Measurements from ENCODE around the gene ANKRD63.
A peak's percentile ranks its signal among the peaks of the same experiment; 100 is the strongest.

ANKRD63 gene

GRCh38 chr15:40295877-40296560 is 13.2 kb upstream of the ANKRD63 start:
- H3K4me3 ChIP-seq (ENCODE audit: low read depth, low read length), result no peak overlapping the region

GRCh38 chr15:40295297-40295696 is 12.4 kb upstream of the ANKRD63 start:
- H3K4me3 ChIP-seq (ENCODE audit: low read depth, low read length), result no peak overlapping the region

DNA sequence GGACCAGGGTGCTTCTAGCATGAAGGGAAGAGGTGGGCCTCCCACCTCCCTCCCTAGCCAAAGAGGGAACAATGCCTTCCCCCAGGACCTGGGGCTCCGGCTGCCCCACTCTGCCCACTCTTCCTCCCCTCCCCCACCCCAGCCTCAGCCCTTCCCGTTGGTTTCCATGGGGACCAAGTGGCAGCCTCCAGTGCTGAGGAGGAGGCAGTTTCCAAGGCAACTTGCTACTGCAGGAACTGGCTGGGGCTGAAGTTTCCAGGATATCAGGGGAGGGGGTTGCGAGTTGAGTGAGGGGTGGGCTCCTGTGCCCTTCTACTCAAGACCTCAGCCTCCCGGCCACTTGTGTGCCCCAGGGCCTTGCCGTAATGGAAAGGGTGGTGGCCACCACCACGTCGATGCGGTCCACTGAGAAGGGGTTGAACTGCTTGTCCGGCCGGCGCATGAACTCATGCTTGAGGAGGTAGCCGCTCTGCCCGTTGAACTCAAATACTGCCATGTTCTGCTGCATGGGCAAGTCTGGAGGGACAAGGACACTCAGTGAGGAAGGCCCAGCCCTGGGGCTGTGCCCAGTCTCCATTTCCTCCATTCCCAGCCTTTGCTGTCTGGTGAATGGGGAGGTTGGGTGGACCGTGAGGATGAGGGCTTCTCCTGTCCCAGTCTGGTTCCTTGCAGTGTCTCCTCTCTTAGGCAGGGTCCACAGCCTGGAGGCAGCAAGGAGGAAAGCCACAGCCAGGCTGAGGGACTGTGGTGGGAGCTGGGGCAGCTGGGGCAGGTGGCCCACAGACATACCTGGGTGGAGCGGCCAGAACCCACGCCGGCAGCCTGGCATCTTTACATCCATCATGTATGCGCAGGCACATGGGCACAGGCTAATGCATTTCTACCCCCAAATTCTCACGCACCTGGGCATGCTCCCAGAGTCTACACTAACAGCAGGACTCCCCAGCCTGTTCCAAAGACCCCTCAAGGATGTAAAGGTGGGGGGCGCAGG is 11.3 kb upstream of the ANKRD63 start:
- no peak overlapping the region for H3K4me3 ChIP-seq (ENCODE audit: low read depth, low read length)

- H3K4me3 ChIP-seq (ENCODE audit: low read depth, low read length), result no peak overlapping the region
These were observed 10.1 kb upstream of the ANKRD63 start for GRCh38 chr15:40293006-40293405.

- no peak overlapping the region for H3K4me3 ChIP-seq (ENCODE audit: low read depth, low read length)
These were observed 9.4 kb upstream of the ANKRD63 start for GRCh38 chr15:40292246-40292645.

DNA sequence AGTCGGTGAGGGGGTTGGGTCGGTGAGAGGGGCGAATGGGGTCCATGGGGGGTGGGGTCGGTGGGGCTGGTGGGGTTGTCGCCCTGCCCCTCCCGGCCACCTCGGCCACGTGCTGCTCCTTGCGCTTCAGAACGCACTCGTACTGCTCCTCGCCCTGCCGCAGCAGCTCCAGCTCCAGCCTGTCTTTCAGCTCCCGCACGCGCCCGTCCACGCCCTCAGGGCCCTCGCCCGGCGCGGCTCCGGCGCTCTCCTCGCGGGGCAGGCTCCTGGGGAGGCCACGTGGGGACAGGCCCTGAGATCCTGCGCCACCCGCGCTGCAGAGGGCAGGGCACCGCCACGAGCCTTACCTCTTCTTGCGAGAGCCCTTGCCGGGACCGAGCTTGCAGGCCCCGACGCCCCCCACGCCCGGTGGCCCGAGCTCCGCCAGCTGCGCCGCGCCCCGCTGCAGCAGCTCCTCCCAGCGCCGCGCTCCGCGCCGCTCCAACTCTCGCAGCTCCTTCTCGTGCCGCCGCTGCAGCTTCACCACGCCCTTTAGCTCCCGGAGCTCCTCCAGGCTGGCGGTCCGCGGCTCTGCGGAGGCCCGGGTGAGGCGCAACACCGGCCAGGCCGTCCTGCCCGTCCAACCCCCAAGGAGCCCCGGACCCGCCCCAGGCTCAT is 8.2 kb upstream of the ANKRD63 start:
- H3K4me3 ChIP-seq (ENCODE audit: low read depth, low read length), result peak overlapping the region; percentile 30

GRCh38 chr15:40290545-40290917 is 7.7 kb upstream of the ANKRD63 start:
- H3K4me3 ChIP-seq (ENCODE audit: low read depth, low read length), result no peak overlapping the region

DNA sequence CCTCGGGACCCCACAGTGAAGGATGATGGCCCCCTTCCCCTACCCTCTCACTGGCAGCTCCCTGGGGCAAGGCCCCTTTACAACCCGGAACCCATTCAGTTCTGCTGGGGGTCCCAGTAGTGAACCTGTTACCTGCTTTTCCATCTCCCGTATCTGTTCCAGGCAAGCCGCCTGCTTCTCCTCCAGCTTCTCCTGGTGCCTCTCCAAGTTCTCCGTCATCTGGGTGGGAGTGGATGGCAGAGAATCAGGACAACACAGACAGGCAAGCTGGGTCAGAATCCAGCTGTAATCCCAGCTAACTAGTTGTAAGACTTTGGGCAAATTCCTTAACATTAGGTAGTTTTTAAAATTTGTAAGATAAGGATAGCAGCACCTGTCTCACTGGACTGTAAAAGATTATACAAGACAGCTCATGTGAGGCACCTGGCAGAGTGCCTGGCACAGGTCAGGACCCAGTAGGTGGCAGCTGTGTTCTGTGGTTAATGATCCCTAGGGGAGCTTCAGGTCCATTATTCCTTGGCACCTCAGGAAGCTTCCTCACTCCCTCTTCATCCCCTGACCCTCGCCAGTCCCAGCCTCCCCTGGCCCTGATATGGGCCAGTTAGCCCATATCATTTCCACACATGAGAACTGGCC is 6.4 kb upstream of the ANKRD63 start:
- H3K4me3 ChIP-seq (ENCODE audit: low read depth, low read length), result no peak overlapping the region

DNA sequence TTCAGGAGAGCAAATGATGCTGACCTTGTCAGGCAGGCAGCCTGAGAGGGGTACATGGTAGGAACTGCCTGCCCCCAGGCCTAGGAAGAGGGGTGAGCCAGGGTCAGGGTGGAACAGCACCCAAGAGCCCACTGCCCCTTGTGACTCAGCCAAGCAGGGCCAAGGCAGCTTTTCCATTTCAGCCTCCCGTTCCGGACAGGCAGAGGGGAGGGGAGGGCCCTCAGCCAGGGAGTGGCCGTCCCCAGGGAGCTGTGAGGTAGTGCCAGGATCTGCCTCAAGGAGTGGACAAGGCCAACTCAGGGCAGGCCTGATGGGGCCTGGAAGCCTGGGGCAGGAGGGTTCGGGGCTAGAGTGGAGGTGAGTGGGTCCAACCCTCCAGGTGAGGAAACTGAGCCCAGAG is 5.1 kb upstream of the ANKRD63 start:
- H3K4me3 ChIP-seq (ENCODE audit: low read depth, low read length), result no peak overlapping the region

DNA sequence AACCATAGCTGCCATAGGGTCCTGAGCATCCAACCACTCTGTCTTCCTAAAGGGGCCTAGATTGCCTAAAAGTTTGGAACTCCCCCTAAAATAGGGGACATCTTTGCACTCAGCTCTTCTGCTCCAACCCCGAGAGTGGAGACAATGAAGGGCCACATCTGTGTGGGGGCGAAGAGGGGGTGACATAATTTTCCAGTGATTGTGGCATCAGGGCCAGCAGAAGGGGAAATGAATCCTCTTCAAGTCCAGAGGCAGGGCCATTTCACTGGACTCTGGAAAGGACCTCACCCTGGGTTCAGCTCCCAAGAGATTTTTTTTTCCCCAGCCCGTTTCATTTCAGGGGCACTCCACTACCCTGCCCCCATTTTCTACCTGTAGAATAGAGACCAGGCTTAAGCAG is 4.6 kb upstream of the ANKRD63 start:
- H3K4me3 ChIP-seq (ENCODE audit: low read depth, low read length), result no peak overlapping the region

- no peak overlapping the region for H3K4me3 ChIP-seq (ENCODE audit: low read depth, low read length)
These were observed 3.9 kb upstream of the ANKRD63 start for GRCh38 chr15:40286794-40287193.

GRCh38 chr15:40286061-40286532 is 3.2 kb upstream of the ANKRD63 start:
- no peak overlapping the region for H3K4me3 ChIP-seq (ENCODE audit: low read depth, low read length)

DNA sequence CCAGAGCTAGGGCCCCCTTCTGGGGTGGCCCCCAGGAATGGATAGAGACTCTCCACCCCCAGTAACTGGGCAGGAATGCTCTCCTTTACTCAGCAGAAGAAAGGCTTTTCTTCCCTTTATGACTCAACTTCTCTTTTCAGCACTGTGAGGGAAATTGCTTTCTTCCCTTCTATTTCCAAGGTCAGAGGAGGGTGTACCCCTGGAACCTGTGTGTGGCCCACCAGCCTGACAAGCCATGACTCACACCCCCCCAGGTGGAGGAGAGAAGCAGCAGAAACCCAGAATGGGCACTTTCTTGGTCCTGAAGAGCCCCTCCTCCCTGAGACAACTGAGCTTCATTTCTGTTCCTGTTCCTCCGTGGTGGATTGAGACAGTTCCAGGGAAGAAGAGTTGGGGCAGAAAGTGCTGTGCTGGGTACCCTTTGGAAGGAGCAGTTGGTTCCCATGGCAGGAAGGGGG is 2.7 kb upstream of the ANKRD63 start:
- H3K4me3 ChIP-seq (ENCODE audit: low read depth, low read length), result no peak overlapping the region

- H3K4me3 ChIP-seq (ENCODE audit: low read depth, low read length), result no peak overlapping the region
These were observed 2.3 kb upstream of the ANKRD63 start for GRCh38 chr15:40285151-40285550.

DNA sequence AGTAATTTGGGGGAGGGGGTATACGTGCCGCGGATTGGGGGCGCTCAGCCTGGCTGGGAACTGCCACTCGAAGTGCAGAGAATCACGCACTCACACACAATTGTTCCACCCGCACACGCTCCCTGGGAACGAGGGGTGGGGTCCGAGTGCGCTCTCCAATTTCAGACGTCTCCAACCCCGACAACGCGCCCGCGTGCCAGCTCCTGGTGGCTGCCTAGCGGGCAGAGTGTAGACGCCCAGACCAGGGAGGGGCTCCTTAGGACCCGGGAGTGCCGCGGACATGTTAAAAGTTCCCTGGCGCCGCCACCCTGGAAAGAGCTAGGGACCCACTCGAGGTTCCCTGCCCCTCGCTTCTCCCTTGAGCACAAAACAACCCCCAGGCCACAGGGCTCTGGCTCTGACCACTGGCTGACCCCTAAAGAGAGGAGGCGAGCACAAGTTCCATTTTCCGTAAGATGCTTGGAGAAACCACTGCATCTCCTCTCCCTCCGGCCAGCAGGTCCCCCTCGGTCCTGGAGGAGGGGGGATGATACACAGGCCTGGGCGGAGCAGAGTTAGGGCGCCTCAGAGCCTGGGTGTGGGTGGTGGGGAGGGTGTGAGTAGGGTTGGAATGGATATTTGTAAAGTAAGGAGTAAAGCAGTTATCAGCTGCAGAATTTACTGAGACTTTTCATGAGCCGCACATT is 894 bp upstream of the ANKRD63 start:
- H3K4me3 ChIP-seq (ENCODE audit: low read depth, low read length), result no peak overlapping the region

- peak overlapping the region; percentile 43 for H3K4me3 ChIP-seq (ENCODE audit: low read depth, low read length)
These were observed 556 bp downstream of the ANKRD63 start for GRCh38 chr15:40282147-40282868.

GRCh38 chr15:40281801-40282146 is 1.1 kb downstream of the ANKRD63 start:
- H3K4me3 ChIP-seq (ENCODE audit: low read depth, low read length), result no peak overlapping the region

- no peak overlapping the region for H3K4me3 ChIP-seq (ENCODE audit: low read depth, low read length)
These were observed 1.6 kb downstream of the ANKRD63 start for GRCh38 chr15:40281057-40281800.

Data from iPS-11a (cell line).